Body of pancreas (tissue), 4 donors: Measurements from ENCODE around the gene TPD52L1. TPM values are rescaled to one million over a fixed set of nuclear protein-coding genes. Genes with fewer than 3 reads are reported as not detected.
A peak's percentile ranks its signal among the peaks of the same experiment; 100 is the strongest.

Source experiments
- ATAC-seq: fragments of 150-250 bp; one replicate; pipeline ENCODE4 v1.9.1; 2016
- DNase-seq, 4 donors: peaks; one replicate each; pipeline ENCODE4 v3.0.0-alpha.2; 2019
- H3K27ac ChIP-seq, 4 donors: fragments of 200-600 bp; sonication (generic); 1 replicate in 3 of 4; 2 replicates in 1 of 4; pipeline versions ENCODE4 v1.5.1 to v1.6.1; 2016 to 2019; ENCODE audit warnings: mild to moderate bottlenecking in 1 of 4, mixed read lengths in 1 of 4, moderate library complexity in 1 of 4
- H3K27me3 ChIP-seq, 2 donors: fragments of 200-600 bp; sonication (generic); one replicate each; pipeline ENCODE4 v1.6.0; 2016; ENCODE audit warnings: mild to moderate bottlenecking in 1 of 2
- H3K36me3 ChIP-seq, 2 donors: fragments of 200-600 bp; sonication (generic); replicated peaks in 1 of 2; 2 replicates each; pipeline ENCODE4 v1.5.1; 2016; ENCODE audit warnings: low read depth in 2 of 2; ENCODE audit not compliant: insufficient read depth in 1 of 2
- H3K4me1 ChIP-seq: fragments of 200-600 bp; sonication (generic); one replicate; pipeline ENCODE4 v1.6.0; 2016
- H3K4me3 ChIP-seq, 2 donors: fragments of 200-600 bp; sonication (generic); 1 replicate in 1 of 2; 2 replicates in 1 of 2; pipeline ENCODE4 v1.5.1; 2016 to 2019
- H3K9me3 ChIP-seq, 3 donors: fragments of 200-600 bp; sonication (generic); 1 replicate in 2 of 3; 2 replicates in 1 of 3; pipeline ENCODE4 v1.5.1; 2016
- POLR2A ChIP-seq, 3 donors: fragments of 450-650 bp; IDR thresholded peaks; one replicate each; pipeline ENCODE4 v1.6.1; 2016; ENCODE audit warnings: antibody characterized with exemption in 3 of 3, mild to moderate bottlenecking in 2 of 3
- WGBS, 2 donors: methylation state at CpG; one replicate each; pipeline ENCODE4 v1.1.5; 2017; 5-methylcytosine and 5-hydroxymethylcytosine counted together
- intact Hi-C: fragments of 100-400 bp; cut with DNase I; formaldehyde crosslinking; loops from one replicate; pipeline ENCODE4 v1.15.1; 2023
- total RNA-seq, 2 donors: library from RNA; depleted of rRNA; stranded (reverse); fragments of >200 nt; gene quantifications; one replicate each; pipeline ENCODE4 v1.1.0, GENCODE V29; 2016
- TF ChIP-seq, protein P1 (sequence below), 7 experiments: fragments of 450-650 bp in 4 of 7; fragments of 200-600 bp in 3 of 7; sonication (generic) in 3 of 7; IDR thresholded peaks; one replicate each; pipeline ENCODE4 v1.5.1; 2016 to 2019; ENCODE audit warnings: antibody characterized with exemption in 7 of 7

Gene TPD52L1
- total RNA-seq, 2 donors from 2014 or later, result 33.3 to 101 TPM

GRCh38 chr6:125208625-125209249 lies 55.2 kb downstream of the TPD52L1 start:
- intact Hi-C loops, result no loop called here
- Histone ChIP-seq H3K36me3 (no peaks in the 10 kb centered on the region), H3K27ac (peak overlapping the region in 3 of 4 donors; percentile 10 to 51 (median 13)), H3K9me3 (no peaks in the 10 kb centered on the region), H3K4me1 (peaks cover 34% of the 10 kb centered on the region), H3K4me3 (no peak overlapping the region), H3K27me3 (no peaks in the 10 kb centered on the region)
- TF ChIP-seq, protein P1, sequence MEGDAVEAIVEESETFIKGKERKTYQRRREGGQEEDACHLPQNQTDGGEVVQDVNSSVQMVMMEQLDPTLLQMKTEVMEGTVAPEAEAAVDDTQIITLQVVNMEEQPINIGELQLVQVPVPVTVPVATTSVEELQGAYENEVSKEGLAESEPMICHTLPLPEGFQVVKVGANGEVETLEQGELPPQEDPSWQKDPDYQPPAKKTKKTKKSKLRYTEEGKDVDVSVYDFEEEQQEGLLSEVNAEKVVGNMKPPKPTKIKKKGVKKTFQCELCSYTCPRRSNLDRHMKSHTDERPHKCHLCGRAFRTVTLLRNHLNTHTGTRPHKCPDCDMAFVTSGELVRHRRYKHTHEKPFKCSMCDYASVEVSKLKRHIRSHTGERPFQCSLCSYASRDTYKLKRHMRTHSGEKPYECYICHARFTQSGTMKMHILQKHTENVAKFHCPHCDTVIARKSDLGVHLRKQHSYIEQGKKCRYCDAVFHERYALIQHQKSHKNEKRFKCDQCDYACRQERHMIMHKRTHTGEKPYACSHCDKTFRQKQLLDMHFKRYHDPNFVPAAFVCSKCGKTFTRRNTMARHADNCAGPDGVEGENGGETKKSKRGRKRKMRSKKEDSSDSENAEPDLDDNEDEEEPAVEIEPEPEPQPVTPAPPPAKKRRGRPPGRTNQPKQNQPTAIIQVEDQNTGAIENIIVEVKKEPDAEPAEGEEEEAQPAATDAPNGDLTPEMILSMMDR (IDR thresholded peaks at IDR 0.05), result no peak
- ATAC-seq (peak; percentile 58), DNase-seq (peak in 1 of 4 donors; percentile 35)
- WGBS, 2 donors, result 38 to 40% methylated on average over 5 of the region's 5 CpGs

GRCh38 chr6:125210667-125211066 lies 57.1 kb downstream of the TPD52L1 start:
- TF ChIP-seq POLR2A (IDR thresholded peaks at IDR 0.05), result no peak
- Histone ChIP-seq H3K27ac (no peak overlapping the region), H3K9me3 (no peaks in the 10 kb centered on the region), H3K36me3 (no peaks in the 10 kb centered on the region), H3K4me3 (no peak overlapping the region), H3K27me3 (no peaks in the 10 kb centered on the region), H3K4me1 (peaks cover 34% of the 10 kb centered on the region)
- 93 to 96% methylated on average over 3 of the region's 3 CpGs for WGBS, 2 donors
- ATAC-seq, result no peak
- DNase-seq, result no peak
- intact Hi-C loops, result no loop called here

GRCh38 chr6:125211352-125211751 lies 57.8 kb downstream of the TPD52L1 start:
- no peak overlapping the region for H3K27ac ChIP-seq
- H3K9me3 ChIP-seq, result no peaks in the 10 kb centered on the region
- intact Hi-C loops, result no loop called here
- WGBS, 2 donors, result 43 to 53% methylated on average over 6 of the region's 6 CpGs
- no peak for DNase-seq
- TF ChIP-seq POLR2A (IDR thresholded peaks at IDR 0.05), result no peak
- TF ChIP-seq, protein P1 (IDR thresholded peaks at IDR 0.05), result no peak
- H3K27me3 ChIP-seq, result no peaks in the 10 kb centered on the region
- ATAC-seq, result no peak
- no peaks in the 10 kb centered on the region for H3K36me3 ChIP-seq
- H3K4me3 ChIP-seq, result no peak overlapping the region
- peaks cover 34% of the 10 kb centered on the region for H3K4me1 ChIP-seq

DNA sequence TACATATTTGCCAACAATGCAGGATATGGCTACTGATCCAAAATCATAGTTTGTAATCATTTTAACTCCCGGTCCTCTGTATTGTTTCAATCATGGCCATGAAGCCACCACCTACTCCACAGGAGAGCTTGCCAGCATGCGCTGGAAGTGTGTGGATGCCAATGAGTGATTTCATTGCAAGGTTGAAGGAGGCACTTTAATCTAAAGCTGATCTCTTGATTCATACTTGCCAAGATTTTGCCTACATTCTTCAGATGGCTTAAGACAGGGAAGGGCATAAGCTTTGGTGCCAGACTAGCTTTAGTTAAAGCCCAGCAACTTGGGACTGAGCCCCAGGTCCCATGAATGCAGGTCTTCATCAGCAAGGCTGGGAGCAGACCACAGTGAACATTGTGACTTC lies 58.8 kb downstream of the TPD52L1 start:
- TF ChIP-seq POLR2A (IDR thresholded peaks at IDR 0.05), result no peak
- TF ChIP-seq, protein P1 (IDR thresholded peaks at IDR 0.05), result no peak
- H3K36me3 ChIP-seq, result no peaks in the 10 kb centered on the region
- ATAC-seq (peak; percentile 47), DNase-seq (peak in 1 of 4 donors; percentile 47)
- intact Hi-C loops, result no loop called here
- H3K4me3 ChIP-seq, result no peak overlapping the region
- no peak overlapping the region for H3K27ac ChIP-seq
- WGBS, 2 donors, result 32 to 41% methylated on average over 2 of the region's 2 CpGs
- no peaks in the 10 kb centered on the region for H3K9me3 ChIP-seq
- no peaks in the 10 kb centered on the region for H3K27me3 ChIP-seq
- peaks cover 34% of the 10 kb centered on the region for H3K4me1 ChIP-seq

DNA sequence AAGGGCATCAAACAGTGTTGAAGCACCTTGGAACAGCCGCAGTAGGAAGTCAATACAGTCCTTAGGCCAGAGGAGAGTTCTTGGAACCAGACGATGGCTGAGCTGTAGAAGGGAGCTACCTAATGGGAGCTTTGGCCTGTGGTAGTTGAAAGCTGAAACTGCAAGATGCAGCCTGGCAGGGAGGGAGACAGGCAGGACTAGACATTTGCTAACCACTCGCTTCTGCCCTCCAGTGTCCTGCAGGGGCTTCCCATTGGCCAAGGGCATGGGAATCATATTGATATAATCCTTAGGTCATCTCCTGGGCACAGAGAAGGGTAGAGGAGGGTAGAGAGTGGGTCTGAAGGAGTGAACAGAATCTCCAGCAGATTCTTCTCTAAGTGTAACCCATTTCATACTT lies 60.4 kb downstream of the TPD52L1 start:
- TF ChIP-seq, protein P1 (IDR thresholded peaks at IDR 0.05), result no peak
- no peak for TF ChIP-seq POLR2A (IDR thresholded peaks at IDR 0.05)
- no peaks in the 10 kb centered on the region for H3K27me3 ChIP-seq
- intact Hi-C loops, result no loop called here
- ATAC-seq, result no peak
- 85 to 94% methylated on average over 3 of the region's 3 CpGs for WGBS, 2 donors
- DNase-seq, result no peak
- no peak overlapping the region for H3K27ac ChIP-seq
- H3K4me3 ChIP-seq, result no peak overlapping the region
- H3K36me3 ChIP-seq, result no peaks in the 10 kb centered on the region
- H3K9me3 ChIP-seq, result no peaks in the 10 kb centered on the region
- H3K4me1 ChIP-seq, result peaks cover 22% of the 10 kb centered on the region
